ENCODE data around the gene CALML6.
"Not testable (repeated sequence)": the region's sequence is repeated elsewhere in the genome, so short reads cannot be mapped to it uniquely, and the experiment has no call there.

Gene CALML6, protein sequence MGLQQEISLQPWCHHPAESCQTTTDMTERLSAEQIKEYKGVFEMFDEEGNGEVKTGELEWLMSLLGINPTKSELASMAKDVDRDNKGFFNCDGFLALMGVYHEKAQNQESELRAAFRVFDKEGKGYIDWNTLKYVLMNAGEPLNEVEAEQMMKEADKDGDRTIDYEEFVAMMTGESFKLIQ

DNA sequence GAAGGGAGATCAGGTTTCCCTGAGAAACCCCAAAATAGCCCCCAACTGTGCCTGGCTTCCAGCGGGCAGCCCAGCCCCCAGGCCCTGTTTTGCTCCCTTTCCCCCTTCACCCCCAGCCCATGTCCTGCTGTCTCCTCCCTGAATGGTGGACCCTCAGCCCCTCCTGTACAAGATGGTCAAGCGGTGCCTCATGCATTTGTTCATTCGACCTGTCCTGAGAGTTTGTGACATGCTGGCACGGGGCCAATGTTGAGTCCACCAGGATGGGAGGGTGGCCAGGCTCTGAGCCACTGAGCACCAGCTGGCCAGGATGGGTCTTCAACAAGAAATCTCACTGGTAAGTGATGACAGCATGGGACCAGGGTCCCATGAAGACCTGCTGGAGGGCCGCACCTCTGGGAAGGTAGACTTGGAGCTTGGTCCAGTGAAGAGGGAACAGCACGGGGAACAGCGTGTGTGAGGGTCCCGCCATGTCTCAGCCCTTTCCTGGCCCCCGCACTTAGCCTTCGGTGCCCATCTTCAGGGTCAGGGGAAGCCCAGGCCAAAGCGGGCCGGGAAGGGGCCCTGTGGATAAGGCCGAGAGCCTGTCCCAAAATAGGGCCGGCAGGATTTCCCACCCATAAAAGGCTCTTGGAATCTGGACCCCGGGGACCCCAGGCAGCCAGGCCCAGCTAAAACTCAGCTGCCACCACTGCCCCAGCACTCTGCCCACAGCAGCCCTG is at the start of gene CALML6:
Gene CALML6, plus strand, starts transcription at position 290 of the 722 bp plus-strand sequence. Its CDS starts 21 bp downstream, at position 311.
- no peak for DNase-seq (ENCODE audit: low spot score)

DNA sequence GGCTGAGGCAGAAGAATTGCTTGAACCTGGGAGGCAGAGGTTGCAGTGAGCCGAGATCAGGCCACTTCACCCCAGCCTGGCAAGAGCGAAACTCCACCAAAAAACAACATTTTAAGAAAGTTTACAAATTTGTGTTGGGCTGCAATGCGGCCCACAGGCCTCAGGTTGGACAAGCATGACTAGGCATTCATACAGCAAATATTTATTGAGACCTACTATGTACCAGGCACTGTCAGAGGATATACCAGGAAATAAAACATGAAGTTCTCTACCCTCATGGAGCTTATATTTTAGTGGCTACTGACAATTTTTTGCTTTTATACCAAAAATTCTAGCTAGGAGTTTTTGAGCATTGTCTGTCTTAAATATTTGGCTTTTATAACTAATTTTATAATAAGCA is 47.9 kb upstream of the CALML6 start:
- no peak for DNase-seq (ENCODE audit: low spot score)

DNA sequence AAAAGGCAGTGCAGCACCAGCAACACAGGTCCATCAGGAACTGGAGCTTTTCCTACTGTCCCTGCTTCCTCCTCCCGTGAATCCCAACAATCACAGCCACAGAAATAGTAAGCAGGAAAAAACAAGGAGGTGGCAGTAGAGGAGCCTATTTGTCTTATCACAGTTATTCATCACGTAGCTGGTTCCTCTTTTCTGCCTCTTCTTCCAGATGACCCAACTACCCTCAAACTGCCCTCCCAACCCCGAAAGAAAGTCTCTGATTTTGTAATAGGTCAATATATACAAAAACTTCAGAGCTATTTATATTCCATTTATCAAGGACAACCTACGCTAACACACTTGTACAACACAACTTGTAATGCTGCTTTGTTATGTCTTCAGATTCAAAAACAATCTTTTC is 45.6 kb upstream of the CALML6 start:
- no peak for DNase-seq (ENCODE audit: low spot score)

DNA sequence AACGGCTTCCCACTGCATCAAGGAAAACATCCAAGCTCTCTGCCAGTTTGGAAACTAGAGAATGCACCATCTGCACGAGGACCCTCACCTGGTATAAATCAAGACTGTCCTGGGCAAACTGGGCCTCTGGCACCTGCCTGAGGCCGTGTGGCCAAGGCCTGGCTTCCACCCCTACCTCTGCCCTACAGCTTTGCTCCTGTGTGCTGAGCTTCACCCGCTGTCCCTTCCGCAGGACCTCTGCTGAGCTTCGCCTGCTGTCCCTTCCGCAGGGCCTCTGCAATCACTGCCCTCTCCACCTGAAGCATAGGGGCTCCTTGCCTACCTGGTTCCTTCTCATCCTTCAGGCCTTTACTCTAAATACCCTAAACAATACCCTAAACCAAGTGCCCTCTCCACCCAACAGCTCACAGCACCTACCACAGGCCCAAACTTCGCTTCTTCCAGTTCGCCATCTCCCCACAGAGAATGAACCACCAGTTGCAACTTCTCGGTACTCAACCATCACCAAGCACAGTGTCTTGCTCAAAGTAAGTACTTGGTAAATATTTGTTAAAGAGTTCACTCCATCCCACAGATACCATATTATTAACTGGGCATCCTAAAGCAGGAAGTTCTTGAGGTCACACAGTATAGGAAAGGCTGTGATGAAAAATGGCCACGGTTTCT is 42.6 kb upstream of the CALML6 start:
- no peak for DNase-seq (ENCODE audit: low spot score)

DNA sequence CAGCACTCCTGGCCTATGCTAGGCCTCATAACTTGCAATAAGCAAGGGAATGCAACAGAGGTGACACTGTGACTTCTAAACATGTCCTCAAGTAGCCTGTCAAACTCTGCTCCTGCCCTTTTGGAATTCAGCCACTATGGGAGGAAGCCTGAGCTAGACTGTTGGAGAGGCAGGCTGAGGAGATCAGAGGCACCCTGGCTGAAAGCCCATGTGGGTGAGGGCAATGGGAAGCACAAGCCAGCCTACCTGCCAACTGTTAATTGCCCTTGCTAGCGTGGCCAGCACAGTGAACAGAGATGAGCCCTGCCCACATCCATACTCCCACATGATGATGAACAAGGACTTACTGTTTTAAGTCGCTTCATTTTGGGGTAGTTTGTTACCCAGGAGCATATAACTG is 41.9 kb upstream of the CALML6 start:
- DNase-seq (ENCODE audit: low spot score): no peak

DNA sequence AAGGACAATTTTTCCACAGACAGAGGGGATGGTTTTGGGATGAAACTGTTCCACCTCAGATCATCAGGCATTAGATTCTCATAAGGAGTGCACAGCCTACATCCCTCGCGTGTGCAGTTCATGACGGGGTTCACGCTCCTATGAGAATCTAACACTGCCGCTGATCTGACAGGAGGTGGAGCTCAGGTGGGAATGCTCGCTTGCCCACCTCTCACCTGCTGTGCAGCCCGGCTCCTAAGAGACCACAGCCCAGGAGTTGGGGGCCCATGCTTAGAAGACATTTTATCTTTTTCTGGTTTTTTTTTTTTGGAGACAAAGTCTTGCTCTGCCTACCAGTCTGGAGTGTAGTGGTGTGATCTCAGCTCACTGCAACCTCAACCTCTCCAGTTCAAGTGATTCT is 40.2 kb upstream of the CALML6 start:
- DNase-seq (ENCODE audit: low spot score): no peak

DNA sequence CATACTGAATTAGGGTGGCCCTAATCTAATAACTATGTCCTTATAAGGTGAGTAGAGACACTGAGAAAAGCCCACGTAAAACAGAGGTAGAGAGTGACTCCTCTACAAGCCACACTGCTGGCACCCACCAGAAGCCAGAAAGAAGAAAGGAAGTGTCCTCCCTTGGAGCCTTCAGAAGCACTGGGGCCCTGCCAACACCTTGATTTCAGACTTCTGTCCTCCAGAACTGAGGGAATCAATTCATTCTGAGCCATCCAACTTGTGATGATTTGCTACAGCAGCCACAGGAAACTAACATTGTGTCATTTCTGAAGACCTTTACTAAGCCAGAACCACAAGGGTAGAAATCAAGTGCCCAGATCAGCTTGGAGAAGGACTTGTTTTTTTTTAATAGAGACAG is 39.1 kb upstream of the CALML6 start:
- peak; percentile 73 for DNase-seq (ENCODE audit: low spot score)

DNA sequence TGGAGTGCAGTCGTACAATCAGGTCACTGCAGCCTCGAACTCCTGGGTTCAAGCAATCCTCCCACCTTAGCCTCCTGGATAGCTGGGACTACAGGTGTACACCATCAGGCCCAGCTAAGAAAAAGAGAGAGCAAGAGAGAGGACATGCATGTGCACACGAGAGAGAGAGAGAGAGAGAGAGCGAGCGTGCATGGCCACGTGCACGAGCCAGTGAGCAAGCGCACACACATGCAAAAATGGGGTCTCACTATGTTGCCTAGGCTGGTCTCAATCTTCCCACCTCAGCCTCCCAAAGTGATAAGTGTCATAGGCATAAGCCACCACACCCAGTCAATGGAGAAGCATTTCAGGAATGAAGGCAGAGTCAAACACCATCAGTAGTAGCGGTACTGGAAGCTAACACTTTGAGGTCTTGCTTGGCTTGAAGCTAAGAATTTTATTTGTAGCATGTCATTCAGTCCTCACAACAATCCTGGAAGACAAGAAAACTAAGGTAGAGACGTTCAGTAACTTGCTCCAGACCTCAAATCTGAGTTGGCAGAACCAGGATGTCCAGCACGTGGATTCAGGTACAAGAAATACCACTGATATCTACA is 38.6 kb upstream of the CALML6 start:
- DNase-seq (ENCODE audit: low spot score): no peak

DNA sequence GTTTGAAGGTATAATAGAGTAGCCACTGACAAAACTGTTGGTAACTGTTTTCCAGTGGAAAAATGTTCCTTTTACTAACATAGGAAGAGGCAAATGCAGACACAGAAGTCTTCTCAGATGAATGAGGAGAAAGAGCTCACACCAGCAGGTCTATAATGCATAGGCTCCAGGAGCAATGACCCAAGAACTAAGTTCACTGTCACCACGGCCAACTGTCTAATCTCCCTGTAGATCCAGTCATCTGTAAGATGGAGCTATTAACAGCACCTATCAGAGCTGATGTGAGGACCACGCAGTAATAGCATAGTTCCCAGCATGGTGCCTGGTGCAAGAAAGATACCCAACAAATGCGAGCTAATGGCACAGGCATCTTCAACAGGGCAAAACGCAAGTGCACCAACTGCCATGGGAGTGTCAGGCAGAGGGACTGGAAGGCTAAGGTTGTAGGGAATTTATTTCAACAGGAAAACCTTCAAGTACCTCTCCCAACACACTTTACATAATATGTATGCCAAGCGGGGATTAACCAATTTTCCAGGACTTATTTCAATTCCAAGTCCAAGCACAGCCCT is 37.1 kb upstream of the CALML6 start:
- DNase-seq (ENCODE audit: low spot score): no peak

DNA sequence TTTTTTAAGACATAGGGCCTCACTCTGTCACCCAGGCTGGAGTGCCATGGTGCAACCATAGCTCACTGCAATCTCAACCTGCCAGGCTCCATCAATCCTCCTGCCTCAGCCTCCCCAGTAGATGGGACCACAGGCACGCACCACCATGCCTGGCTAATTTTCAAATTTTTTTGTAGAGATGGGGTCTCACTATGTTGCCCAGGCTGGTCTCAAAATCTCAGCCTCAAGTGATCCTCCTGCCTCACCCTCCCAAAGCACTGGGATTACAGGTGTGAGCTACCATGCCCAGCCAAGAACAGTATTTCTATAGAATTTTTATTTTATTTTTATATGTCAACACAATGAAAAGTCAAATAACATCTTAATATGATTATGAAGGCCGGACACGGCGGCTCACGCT is 35.1 kb upstream of the CALML6 start:
- no peak for DNase-seq (ENCODE audit: low spot score)

DNA sequence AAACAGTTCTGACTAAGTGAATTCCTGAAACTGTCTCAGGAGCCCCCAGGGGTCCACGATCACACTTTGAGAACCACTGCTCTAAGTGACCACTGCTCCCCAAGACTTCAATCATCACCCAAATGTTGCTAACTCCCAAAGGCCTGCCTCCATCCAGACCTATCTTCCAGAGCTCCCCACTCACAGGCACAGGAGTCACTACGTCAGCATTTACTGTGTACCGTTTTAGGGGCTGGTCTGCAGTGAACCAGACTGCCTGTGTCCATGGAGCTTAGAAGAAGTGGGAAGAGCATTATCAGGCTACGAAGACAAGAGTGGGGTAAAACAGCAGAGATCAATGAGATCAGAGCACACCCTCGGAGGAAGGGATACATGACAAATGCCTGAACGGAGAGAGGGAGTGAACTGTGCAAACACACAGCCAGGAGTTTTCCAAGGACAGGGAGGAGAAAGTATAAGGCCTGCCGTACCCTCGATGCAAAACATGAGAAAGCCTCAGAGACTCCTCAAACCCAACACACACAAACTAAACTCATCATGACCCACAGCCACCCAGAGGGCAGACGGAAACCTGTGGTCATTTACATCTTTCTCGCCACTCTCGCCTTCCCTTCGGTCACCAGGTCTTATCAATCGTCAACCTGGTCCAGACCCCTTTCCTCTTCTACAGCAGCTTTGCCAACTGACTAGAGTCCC is 34.3 kb upstream of the CALML6 start:
- DNase-seq (ENCODE audit: low spot score): no peak

DNA sequence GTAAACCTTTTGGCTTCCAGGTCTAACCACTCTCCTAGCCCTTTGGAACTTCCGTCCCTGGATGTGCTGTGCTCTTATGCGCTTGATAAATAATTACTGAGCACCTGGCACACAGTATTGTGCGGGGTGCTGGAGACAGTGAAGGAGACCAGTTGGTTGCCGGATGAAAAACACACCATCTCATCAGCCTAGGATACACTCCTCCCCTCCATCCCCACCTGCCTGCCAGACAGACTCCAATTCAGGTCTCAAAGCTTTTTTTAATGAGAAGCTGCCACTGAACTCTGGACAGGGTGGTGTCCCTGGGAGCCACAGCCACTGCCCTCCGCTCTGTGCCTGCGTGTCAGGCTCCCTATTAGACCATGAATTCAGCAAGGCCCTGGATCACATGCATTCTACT is 33.3 kb upstream of the CALML6 start:
- DNase-seq (ENCODE audit: low spot score): no peak

DNA sequence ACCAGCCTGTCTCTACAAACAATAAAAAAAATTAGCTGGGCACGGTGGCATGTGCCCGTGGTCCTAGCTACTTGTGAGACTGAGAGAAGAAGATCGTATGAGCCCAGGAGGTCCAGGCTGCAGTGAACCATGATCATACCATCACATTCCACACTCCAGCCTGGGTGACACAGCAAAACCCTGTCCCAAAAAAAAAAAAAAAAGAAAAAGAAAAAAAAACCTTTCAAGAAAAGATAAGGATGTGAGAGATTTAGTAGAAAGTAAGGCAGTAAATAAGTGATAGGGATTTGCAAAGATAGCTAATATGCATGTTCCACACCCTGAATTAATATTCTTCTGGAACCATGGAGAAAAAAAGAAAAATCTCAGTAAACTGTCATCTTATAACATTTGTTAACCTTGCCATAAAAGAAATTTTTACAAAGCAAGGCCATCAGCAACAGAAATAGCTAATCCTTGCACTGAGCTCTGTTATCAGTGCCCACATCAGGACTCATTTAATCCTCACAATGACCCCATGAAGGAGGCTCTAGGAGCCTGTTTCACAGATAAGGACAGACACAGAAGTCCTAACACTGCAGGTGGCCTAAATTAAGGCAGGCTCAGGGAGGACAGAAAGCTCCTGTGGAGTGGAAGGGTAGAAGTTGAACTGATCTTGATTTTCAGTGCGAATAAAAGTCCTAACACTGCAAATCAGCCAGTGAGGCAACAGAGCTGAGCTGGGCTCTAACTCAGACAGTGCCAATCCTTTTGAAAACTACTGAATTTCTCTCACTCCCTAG is 31.8 kb upstream of the CALML6 start:
- no peak for DNase-seq (ENCODE audit: low spot score)

DNA sequence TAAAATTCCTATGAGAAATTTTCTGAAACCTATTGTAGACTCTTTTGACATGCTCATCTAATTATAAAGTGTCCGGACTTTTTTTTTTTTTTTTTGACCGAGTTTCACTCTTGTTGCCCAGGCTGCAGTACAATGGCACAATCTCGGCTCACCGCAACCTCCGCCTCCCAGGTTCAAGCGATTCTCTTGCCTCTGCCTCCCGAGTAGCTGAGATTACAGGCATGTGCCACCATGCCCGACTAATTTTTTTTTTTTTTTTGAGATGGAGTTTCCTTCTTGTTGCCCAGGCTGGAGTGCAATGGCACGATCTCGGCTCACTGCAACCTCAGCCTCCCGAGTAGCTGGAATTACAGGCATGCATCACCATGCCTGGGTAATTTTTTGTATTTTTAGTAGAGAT is 31.2 kb upstream of the CALML6 start:
- not testable (repeated sequence) for DNase-seq (ENCODE audit: low spot score)

DNA sequence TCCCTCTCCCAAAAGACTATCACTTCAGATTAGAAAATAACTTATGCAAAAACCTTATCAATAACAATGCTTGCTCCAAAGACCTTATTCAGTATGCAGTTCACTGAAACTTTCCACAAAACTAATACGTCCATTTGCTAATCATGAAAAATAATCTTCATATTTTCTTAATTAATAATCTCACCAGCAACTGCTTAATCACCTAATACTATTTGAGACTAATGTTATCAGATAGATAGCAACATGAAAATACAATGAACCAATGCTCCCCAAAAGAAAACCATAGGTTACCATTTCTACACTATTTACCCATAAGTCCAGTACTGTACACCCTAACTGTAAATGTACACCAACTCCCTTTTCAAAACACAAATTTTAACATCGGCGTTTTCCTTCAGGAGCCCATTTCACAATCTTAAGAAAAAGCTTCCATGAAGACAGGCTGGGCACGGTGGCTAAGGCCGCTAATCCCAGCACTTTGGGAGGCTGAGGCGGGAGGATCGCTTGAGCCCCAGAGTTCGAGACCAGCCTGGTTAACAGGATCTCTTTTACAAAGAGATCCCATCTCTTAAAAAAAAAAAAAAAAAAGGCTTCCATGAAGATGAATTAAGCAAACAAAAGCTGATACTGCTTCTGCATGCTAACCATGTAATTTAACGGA is 25.8 kb upstream of the CALML6 start:
- no peak for DNase-seq (ENCODE audit: low spot score)

DNA sequence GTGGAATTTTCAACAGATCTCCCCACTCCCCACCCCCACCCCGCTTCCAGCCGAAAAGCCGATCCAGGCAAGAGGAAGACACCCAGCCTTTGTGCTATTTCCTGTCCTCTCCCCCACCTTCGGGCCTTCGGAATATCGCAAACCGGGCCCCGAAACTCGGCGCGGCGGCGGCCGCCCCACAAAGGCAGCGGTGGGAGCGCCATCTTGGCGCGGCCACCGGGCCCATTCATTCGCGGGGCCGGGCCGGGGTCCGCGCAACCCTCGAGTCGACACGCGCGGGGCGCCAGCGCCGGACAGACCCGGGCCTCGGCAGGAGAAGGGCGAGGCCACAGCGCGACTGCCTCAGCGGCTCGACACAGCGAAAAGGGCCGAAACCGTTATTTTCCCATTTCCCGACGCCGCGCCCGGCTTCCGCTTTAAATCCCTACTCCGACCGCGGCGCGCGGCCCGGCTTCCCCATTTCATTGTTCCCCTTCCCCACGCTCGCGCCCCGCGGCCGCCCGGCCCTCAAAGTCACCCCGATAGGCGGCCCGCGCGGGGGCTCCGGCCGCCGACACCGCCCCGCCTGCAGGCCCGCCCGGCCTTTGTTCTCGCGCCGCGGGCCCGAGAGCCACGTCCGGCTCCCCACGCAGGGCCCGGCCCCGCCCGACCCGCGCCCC is 25.1 kb upstream of the CALML6 start:
- DNase-seq (ENCODE audit: low spot score): peak; percentile 39

DNA sequence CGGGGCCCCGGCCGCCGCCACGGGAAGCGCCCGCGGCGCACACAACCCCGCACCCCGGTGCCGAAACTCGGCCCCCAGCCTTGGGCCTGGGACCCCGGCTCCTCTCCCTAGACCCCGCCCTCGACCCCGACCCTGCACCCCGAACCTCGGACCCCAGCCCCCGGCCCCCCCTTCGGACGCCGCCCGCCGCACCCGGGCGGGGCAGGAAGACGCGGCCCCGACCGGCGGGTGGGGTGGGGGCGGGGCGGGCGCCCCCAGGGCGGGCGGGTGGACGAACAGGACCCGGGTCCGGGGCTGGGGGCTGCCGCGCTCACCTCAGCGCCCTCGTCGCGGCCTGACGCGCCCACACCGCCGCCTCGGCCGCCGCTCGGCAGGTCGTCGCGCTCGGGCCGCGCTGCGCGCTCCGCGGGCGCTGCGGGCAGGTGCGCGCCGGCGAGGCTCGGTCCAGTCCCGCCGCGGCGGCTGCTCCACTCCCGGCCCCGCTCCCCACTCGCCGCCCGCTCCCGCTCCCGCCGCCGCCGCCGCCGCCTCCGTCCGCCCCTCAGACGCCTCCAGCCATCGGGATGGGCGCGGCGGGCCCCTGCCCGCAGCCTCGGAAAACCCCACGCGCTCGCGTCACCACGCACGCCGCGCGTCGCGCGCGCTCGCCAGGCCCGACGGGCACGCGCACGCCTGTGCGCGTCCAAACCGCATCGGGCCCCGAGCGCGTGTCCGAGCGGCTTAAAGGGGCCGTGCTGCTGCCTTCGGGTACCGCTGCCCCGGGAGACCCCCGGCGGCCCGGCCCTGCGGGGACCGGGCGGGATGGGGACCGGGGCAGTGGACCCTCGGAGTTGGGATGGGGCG is 24.3 kb upstream of the CALML6 start, which contains the start of gene GNB1:
Gene GNB1, minus strand, starts transcription at position 582 of the 843 bp plus-strand sequence. CDS start 65,634 bp downstream, outside the sequence.
- DNase-seq (ENCODE audit: low spot score): peak; percentile 88

DNA sequence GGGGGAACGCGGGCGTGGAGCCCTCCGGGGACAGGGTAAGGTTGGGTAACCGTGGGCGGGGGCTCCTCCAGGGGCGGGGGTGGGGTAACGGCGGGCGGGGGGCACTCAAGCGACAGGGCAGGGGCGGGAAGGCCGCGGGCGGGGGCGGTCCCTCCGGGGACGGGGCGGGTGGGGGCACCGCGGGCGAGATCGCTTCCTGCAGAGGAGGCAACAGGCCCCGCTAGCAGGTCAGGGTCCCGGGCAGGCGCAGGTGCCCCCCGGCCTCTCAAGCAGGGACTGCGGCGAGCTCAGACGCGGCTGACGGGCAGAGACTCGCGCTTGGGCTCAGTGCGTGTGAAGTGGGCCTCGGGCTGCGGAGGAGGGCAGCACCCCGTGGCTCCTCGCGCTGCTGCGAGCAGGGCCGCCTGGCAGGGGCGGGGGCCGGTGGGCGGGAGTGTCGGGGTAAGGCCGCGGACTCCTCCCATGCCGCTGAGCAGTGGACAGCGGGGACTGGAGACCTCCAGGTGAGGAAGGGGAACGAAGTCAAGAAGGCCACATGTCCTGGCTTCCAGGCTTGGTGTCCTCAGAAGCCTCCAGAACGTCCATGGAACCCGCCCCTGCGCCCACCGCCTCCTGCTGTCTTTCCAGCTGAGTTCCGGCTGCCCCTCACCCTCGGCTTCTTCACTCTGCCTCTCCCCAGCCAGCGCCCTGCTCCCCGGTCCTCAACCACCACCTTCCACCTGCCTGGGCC is 23.5 kb upstream of the CALML6 start:
- DNase-seq (ENCODE audit: low spot score): peak; percentile 65
